ENCODE measurements around the gene LHFPL3. TPM values are rescaled to one million over a fixed set of nuclear protein-coding genes. Genes with fewer than 3 reads are reported as not detected.

LHFPL3 gene
- total and polyA plus RNA-seq, 2 experiments from 2014 or later = 0.24 TPM; not detected in 1

DNA sequence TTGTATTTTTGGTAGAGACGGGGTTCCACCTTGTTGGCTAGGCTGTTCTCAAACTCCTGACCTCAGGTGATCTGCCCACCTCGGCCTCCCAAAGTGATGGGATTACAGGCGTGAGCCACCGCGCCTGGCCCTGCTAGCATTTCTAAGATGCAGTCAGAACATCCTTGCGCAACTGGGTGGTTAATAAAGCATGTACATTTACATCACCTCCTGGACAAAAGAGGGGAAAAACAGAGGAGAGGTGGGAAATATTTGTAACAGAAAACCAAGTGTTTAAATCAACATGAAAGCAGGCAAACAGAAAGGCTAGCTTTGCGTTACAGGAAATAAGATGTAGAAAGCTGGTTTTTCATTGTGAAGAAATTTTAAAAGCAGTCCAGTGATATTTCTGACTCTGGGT, 464.7 kb downstream of the LHFPL3 start:
- peaks cover 2% of the 10 kb centered on the region for H3K27me3 Mint-ChIP-seq (ENCODE audit: insufficient read depth, low read depth, poor library complexity)
- H3K4me3 ChIP-seq = no peak overlapping the region
- no peaks in the 10 kb centered on the region for H3K9me3 Mint-ChIP-seq
- ATAC-seq (no peak), DNase-seq (ENCODE audit: low spot score) (no peak)
- H3F3A ChIP-seq (replicated peaks; ENCODE audit: low read depth) = no peaks in the 10 kb centered on the region
- H2AFZ ChIP-seq = no peak overlapping the region
- TF ChIP-seq ZNF114 (CRISPR knock-in tag; IDR thresholded peaks at IDR 0.05) (no peak), POLR2AphosphoS5 (IDR thresholded peaks at IDR 0.05; ENCODE audit: low read depth) (no peak), NANOG (IDR thresholded peaks at IDR 0.05; ENCODE audit: borderline replicate concordance) (no peak), EZH2phosphoT487 (IDR thresholded peaks at IDR 0.05; ENCODE audit: unreplicated experiment) (no peak), ZNF331 (CRISPR knock-in tag; IDR thresholded peaks at IDR 0.05; ENCODE audit: low read depth) (no peak), EZH2 (IDR thresholded peaks at IDR 0.05; ENCODE audit: low read depth, unreplicated experiment) (no peak), STAT1 (IDR thresholded peaks at IDR 0.05; ENCODE audit: unreplicated experiment) (no peak)
- TF ChIP-seq, protein P1, sequence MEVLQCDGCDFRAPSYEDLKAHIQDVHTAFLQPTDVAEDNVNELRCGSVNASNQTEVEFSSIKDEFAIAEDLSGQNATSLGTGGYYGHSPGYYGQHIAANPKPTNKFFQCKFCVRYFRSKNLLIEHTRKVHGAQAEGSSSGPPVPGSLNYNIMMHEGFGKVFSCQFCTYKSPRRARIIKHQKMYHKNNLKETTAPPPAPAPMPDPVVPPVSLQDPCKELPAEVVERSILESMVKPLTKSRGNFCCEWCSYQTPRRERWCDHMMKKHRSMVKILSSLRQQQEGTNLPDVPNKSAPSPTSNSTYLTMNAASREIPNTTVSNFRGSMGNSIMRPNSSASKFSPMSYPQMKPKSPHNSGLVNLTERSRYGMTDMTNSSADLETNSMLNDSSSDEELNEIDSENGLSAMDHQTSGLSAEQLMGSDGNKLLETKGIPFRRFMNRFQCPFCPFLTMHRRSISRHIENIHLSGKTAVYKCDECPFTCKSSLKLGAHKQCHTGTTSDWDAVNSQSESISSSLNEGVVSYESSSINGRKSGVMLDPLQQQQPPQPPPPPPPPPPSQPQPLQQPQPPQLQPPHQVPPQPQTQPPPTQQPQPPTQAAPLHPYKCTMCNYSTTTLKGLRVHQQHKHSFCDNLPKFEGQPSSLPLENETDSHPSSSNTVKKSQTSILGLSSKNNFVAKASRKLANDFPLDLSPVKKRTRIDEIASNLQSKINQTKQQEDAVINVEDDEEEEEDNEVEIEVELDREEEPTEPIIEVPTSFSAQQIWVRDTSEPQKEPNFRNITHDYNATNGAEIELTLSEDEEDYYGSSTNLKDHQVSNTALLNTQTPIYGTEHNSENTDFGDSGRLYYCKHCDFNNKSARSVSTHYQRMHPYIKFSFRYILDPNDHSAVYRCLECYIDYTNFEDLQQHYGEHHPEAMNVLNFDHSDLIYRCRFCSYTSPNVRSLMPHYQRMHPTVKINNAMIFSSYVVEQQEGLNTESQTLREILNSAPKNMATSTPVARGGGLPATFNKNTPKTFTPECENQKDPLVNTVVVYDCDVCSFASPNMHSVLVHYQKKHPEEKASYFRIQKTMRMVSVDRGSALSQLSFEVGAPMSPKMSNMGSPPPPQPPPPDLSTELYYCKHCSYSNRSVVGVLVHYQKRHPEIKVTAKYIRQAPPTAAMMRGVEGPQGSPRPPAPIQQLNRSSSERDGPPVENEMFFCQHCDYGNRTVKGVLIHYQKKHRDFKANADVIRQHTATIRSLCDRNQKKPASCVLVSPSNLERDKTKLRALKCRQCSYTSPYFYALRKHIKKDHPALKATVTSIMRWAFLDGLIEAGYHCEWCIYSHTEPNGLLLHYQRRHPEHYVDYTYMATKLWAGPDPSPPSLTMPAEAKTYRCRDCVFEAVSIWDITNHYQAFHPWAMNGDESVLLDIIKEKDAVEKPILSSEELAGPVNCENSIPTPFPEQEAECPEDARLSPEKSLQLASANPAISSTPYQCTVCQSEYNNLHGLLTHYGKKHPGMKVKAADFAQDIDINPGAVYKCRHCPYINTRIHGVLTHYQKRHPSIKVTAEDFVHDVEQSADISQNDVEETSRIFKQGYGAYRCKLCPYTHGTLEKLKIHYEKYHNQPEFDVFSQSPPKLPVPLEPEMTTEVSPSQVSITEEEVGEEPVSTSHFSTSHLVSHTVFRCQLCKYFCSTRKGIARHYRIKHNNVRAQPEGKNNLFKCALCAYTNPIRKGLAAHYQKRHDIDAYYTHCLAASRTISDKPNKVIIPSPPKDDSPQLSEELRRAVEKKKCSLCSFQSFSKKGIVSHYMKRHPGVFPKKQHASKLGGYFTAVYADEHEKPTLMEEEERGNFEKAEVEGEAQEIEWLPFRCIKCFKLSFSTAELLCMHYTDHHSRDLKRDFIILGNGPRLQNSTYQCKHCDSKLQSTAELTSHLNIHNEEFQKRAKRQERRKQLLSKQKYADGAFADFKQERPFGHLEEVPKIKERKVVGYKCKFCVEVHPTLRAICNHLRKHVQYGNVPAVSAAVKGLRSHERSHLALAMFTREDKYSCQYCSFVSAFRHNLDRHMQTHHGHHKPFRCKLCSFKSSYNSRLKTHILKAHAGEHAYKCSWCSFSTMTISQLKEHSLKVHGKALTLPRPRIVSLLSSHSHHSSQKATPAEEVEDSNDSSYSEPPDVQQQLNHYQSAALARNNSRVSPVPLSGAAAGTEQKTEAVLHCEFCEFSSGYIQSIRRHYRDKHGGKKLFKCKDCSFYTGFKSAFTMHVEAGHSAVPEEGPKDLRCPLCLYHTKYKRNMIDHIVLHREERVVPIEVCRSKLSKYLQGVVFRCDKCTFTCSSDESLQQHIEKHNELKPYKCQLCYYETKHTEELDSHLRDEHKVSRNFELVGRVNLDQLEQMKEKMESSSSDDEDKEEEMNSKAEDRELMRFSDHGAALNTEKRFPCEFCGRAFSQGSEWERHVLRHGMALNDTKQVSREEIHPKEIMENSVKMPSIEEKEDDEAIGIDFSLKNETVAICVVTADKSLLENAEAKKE (CRISPR knock-in tag; IDR thresholded peaks at IDR 0.05) = no peak
- TF ChIP-seq, protein P2, sequence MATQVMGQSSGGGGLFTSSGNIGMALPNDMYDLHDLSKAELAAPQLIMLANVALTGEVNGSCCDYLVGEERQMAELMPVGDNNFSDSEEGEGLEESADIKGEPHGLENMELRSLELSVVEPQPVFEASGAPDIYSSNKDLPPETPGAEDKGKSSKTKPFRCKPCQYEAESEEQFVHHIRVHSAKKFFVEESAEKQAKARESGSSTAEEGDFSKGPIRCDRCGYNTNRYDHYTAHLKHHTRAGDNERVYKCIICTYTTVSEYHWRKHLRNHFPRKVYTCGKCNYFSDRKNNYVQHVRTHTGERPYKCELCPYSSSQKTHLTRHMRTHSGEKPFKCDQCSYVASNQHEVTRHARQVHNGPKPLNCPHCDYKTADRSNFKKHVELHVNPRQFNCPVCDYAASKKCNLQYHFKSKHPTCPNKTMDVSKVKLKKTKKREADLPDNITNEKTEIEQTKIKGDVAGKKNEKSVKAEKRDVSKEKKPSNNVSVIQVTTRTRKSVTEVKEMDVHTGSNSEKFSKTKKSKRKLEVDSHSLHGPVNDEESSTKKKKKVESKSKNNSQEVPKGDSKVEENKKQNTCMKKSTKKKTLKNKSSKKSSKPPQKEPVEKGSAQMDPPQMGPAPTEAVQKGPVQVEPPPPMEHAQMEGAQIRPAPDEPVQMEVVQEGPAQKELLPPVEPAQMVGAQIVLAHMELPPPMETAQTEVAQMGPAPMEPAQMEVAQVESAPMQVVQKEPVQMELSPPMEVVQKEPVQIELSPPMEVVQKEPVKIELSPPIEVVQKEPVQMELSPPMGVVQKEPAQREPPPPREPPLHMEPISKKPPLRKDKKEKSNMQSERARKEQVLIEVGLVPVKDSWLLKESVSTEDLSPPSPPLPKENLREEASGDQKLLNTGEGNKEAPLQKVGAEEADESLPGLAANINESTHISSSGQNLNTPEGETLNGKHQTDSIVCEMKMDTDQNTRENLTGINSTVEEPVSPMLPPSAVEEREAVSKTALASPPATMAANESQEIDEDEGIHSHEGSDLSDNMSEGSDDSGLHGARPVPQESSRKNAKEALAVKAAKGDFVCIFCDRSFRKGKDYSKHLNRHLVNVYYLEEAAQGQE (IDR thresholded peaks at IDR 0.05; ENCODE audit: unreplicated experiment) = no peak
- TF ChIP-seq, protein P3, sequence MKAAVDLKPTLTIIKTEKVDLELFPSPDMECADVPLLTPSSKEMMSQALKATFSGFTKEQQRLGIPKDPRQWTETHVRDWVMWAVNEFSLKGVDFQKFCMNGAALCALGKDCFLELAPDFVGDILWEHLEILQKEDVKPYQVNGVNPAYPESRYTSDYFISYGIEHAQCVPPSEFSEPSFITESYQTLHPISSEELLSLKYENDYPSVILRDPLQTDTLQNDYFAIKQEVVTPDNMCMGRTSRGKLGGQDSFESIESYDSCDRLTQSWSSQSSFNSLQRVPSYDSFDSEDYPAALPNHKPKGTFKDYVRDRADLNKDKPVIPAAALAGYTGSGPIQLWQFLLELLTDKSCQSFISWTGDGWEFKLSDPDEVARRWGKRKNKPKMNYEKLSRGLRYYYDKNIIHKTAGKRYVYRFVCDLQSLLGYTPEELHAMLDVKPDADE (IDR thresholded peaks at IDR 0.05) = no peak
- TF ChIP-seq, protein P4, sequence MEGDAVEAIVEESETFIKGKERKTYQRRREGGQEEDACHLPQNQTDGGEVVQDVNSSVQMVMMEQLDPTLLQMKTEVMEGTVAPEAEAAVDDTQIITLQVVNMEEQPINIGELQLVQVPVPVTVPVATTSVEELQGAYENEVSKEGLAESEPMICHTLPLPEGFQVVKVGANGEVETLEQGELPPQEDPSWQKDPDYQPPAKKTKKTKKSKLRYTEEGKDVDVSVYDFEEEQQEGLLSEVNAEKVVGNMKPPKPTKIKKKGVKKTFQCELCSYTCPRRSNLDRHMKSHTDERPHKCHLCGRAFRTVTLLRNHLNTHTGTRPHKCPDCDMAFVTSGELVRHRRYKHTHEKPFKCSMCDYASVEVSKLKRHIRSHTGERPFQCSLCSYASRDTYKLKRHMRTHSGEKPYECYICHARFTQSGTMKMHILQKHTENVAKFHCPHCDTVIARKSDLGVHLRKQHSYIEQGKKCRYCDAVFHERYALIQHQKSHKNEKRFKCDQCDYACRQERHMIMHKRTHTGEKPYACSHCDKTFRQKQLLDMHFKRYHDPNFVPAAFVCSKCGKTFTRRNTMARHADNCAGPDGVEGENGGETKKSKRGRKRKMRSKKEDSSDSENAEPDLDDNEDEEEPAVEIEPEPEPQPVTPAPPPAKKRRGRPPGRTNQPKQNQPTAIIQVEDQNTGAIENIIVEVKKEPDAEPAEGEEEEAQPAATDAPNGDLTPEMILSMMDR (conservative IDR thresholded peaks at IDR 0.05; ENCODE audit: low read depth in 2 of 2) = no peak
- H3K4me1 ChIP-seq (ENCODE audit: insufficient read depth) = no peaks in the 10 kb centered on the region
- no peaks in the 10 kb centered on the region for H3K36me3 Mint-ChIP-seq (ENCODE audit: low read depth)
- peaks cover 7% of the 10 kb centered on the region for H3K4me1 Mint-ChIP-seq
- H3K9me2 ChIP-seq (ENCODE audit: insufficient read depth) = 0 out of 2 replicates have a peak, but pooled peaks cover 2% of the 10 kb centered on the region
- H3K4me3 Mint-ChIP-seq = no peak overlapping the region
- no peaks in the 10 kb centered on the region for H4K20me1 ChIP-seq (replicated peaks; ENCODE audit: insufficient read depth)
- H3K27ac Mint-ChIP-seq = no peak overlapping the region
- no peaks in the 10 kb centered on the region for H3K36me3 ChIP-seq (ENCODE audit: insufficient read depth)
- H3K4me2 ChIP-seq = no peak overlapping the region
- H3K27ac ChIP-seq (ENCODE audit: low read depth) = no peak overlapping the region
- H3K27me3 ChIP-seq (ENCODE audit: insufficient read depth) = no peaks in the 10 kb centered on the region
- no peaks in the 10 kb centered on the region for H3K79me2 ChIP-seq (replicated peaks; ENCODE audit: insufficient read depth)
